Cardiac septum (tissue), 1 donor: ENCODE results near the gene TAF4. TPM values are rescaled to one million over a fixed set of nuclear protein-coding genes. Genes with fewer than 3 reads are reported as not detected.

Experiments used
- DNase-seq: peaks from one replicate; pipeline ENCODE4 v3.0.0-alpha.2; 2020; ENCODE audit warnings: low spot score
- intact Hi-C: fragments of 100-400 bp; cut with DNase I; formaldehyde crosslinking; loops from one replicate; pipeline ENCODE4 v1.14.0; 2022
- microRNA-seq: library from miRNA; unstranded; fragments of <30 nt; microRNA quantifications from one replicate; pipeline ENCODE4 v1.2.0, GENCODE V29; 2020
- total RNA-seq: library from RNA; stranded (reverse); fragmentation: NEBNext Ultra II Directional; extraction: Animal tissue kit (Norgen Biotek cat#: 25700); gene quantifications from one replicate; pipeline ENCODE4 v1.2.1, GENCODE V29; 2021
- donor health status: DM: no; HTN: no; CAD: no.

TAF4 gene
- total RNA-seq, 1 donor from 2014 or later = 13.6 TPM

GRCh38 chr20:61930776-61931475 is 134.8 kb downstream of the TAF4 start:
- intact Hi-C loops = no loop called here
- DNase-seq = peak; percentile 51

GRCh38 chr20:61929971-61930666 is 135.6 kb downstream of the TAF4 start:
- intact Hi-C loops = no loop called here
- no peak for DNase-seq

GRCh38 chr20:61929561-61929960 is 136.1 kb downstream of the TAF4 start:
- DNase-seq = no peak

GRCh38 chr20:61927826-61928541 is 137.7 kb downstream of the TAF4 start:
- DNase-seq = no peak
- intact Hi-C loops = no loop called here

More at GRCh38 chr20:61929561-61929960, 136.1 kb downstream of the TAF4 start:
- intact Hi-C loops = no loop called here

GRCh38 chr20:61927193-61927825 is 138.4 kb downstream of the TAF4 start:
- intact Hi-C loops = no loop called here
- no peak for DNase-seq

GRCh38 chr20:61926796-61927192 is 138.9 kb downstream of the TAF4 start:
- no peak for DNase-seq
- intact Hi-C loops = no loop called here

GRCh38 chr20:61926253-61926613 is 139.4 kb downstream of the TAF4 start:
- intact Hi-C loops = no loop called here
- DNase-seq = no peak

- intact Hi-C loops = no loop called here
- no peak for DNase-seq
Measured at GRCh38 chr20:61925555-61926252, 140.0 kb downstream of the TAF4 start.

- intact Hi-C loops = no loop called here
- no peak for DNase-seq
Measured at GRCh38 chr20:61924858-61925554, 140.7 kb downstream of the TAF4 start.

Small RNA genes within 50 kb of the gene (microRNA-seq; reads per million reads assigned to microRNA genes)
- not detected for gene MIR1257
- not detected for gene MIR3195

Other genes with a start within 250 kb of the TAF4 start
- 51.0 TPM for gene LSM14B, start 56.6 kb upstream of the TAF4 start, total RNA-seq
- gene PSMA7, start 77.5 kb upstream of the TAF4 start, total RNA-seq = 198 TPM
- 8.0 TPM for gene SS18L1, start 77.9 kb upstream of the TAF4 start, total RNA-seq
- gene MTG2, start 117.1 kb upstream of the TAF4 start, total RNA-seq = 26.6 TPM
- gene HRH3, start 154.4 kb upstream of the TAF4 start, total RNA-seq = not detected
- 55.1 TPM for gene OSBPL2, start 172.6 kb upstream of the TAF4 start, total RNA-seq
- 79.9 TPM for gene ADRM1, start 237.1 kb upstream of the TAF4 start, total RNA-seq